Neural progenitor cell (in vitro differentiated cells): Measurements from ENCODE around the gene PDIA2.

Source experiments
- EZH2phosphoT487 ChIP-seq: fragments of 200-600 bp; sonication (generic); IDR thresholded peaks from 2 replicates; pipeline ENCODE4 v1.6.1; 2017; ENCODE audit warnings: antibody characterized with exemption
- TF ChIP-seq, protein P1 (sequence below): fragments of 200-600 bp; sonication (generic); IDR thresholded peaks from 2 replicates; pipeline ENCODE4 v1.5.1; 2017; ENCODE audit warnings: antibody characterized with exemption, mild to moderate bottlenecking

DNA sequence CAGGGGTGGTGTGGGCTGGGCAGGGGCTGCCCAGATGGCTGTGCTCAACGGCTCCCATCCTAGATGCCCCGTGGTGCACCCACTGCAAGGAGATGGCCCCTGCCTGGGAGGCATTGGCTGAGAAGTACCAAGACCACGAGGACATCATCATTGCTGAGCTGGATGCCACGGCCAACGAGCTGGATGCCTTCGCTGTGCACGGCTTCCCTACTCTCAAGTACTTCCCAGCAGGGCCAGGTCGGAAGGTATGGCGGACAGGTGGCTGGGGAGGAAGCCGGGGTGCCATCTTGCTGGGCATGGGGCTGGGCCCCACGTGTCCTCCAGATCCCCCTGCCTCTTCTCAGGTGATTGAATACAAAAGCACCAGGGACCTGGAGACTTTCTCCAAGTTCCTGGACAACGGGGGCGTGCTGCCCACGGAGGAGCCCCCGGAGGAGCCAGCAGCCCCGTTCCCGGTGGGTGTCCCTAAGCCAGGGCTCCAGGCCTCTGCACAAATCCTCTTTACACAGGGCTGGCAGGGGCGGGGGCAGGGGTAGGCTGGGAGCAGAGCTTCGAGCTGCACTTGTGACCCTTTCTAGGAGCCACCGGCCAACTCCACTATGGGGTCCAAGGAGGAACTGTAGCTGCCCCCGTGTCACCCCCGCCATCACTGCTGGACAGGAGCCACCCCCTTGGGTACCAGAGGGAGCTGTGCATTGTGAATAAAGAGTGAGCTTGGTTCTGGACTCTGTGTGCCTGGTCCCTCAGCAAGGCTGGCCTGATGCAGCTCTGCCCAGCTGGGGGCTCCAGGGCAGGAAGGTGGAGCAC, 3.7 kb downstream of the PDIA2 start:
- TF ChIP-seq EZH2phosphoT487, result no peak
- TF ChIP-seq, protein P1, sequence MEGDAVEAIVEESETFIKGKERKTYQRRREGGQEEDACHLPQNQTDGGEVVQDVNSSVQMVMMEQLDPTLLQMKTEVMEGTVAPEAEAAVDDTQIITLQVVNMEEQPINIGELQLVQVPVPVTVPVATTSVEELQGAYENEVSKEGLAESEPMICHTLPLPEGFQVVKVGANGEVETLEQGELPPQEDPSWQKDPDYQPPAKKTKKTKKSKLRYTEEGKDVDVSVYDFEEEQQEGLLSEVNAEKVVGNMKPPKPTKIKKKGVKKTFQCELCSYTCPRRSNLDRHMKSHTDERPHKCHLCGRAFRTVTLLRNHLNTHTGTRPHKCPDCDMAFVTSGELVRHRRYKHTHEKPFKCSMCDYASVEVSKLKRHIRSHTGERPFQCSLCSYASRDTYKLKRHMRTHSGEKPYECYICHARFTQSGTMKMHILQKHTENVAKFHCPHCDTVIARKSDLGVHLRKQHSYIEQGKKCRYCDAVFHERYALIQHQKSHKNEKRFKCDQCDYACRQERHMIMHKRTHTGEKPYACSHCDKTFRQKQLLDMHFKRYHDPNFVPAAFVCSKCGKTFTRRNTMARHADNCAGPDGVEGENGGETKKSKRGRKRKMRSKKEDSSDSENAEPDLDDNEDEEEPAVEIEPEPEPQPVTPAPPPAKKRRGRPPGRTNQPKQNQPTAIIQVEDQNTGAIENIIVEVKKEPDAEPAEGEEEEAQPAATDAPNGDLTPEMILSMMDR, result no peak
